HL-60 (cell line): ENCODE measurements around the gene MESD.

Source experiments
- DNase-seq, 2 experiments: peaks; one replicate each; pipeline ENCODE4 v3.0.0-alpha.2; 2010 to 2020; ENCODE audit warnings: low read depth in 1 of 2, low spot score in 1 of 2
- H3K27ac ChIP-seq: fragments of 250-450 bp; sonication (Bioruptor Pico); replicated peaks from 2 replicates; pipeline ENCODE4 v1.5.1; 2020; ENCODE audit warnings: mild to moderate bottlenecking, moderate library complexity
- H3K27me3 ChIP-seq: fragments of 250-450 bp; sonication (Bioruptor Pico); 2 replicates; pipeline ENCODE4 v1.5.1; 2021; ENCODE audit warnings: mild to moderate bottlenecking, moderate library complexity; ENCODE audit not compliant: insufficient read depth, poor library complexity, severe bottlenecking
- H3K4me3 ChIP-seq: replicated peaks from 2 replicates; pipeline ENCODE4 v1.5.1; 2011; ENCODE audit warnings: mild to moderate bottlenecking, control low read depth, low read length; ENCODE audit not compliant: insufficient read depth
- CTCF ChIP-seq: IDR thresholded peaks from one replicate; pipeline ENCODE4 v1.5.1; 2011; ENCODE audit warnings: low read length, control low read depth, inconsistent platforms; ENCODE audit not compliant: insufficient read depth
- GABPA ChIP-seq: IDR thresholded peaks from 2 replicates; pipeline ENCODE4 v1.6.1; 2012; ENCODE audit warnings: low read depth
- POLR2AphosphoS5 ChIP-seq: IDR thresholded peaks from 2 replicates; pipeline ENCODE4 v1.6.1; 2012; ENCODE audit warnings: low read depth
- SPI1 ChIP-seq: IDR thresholded peaks from 2 replicates; pipeline ENCODE4 v1.6.1; 2012; ENCODE audit warnings: low read depth, mild to moderate bottlenecking, borderline replicate concordance
- TF ChIP-seq, protein P1 (sequence below): IDR thresholded peaks from 2 replicates; pipeline ENCODE4 v1.6.1; 2012; ENCODE audit warnings: low read depth; ENCODE audit not compliant: insufficient replicate concordance

MESD gene

GRCh38 chr15:81018197-81018596 is 28.6 kb upstream of the MESD start:
- Histone ChIP-seq H3K27ac (no peak overlapping the region), H3K4me3 (no peak overlapping the region), H3K27me3 (no peaks in the 10 kb centered on the region)
- no peak for TF ChIP-seq POLR2AphosphoS5
- TF ChIP-seq GABPA, result no peak
- TF ChIP-seq CTCF, result no peak
- TF ChIP-seq, protein P1, sequence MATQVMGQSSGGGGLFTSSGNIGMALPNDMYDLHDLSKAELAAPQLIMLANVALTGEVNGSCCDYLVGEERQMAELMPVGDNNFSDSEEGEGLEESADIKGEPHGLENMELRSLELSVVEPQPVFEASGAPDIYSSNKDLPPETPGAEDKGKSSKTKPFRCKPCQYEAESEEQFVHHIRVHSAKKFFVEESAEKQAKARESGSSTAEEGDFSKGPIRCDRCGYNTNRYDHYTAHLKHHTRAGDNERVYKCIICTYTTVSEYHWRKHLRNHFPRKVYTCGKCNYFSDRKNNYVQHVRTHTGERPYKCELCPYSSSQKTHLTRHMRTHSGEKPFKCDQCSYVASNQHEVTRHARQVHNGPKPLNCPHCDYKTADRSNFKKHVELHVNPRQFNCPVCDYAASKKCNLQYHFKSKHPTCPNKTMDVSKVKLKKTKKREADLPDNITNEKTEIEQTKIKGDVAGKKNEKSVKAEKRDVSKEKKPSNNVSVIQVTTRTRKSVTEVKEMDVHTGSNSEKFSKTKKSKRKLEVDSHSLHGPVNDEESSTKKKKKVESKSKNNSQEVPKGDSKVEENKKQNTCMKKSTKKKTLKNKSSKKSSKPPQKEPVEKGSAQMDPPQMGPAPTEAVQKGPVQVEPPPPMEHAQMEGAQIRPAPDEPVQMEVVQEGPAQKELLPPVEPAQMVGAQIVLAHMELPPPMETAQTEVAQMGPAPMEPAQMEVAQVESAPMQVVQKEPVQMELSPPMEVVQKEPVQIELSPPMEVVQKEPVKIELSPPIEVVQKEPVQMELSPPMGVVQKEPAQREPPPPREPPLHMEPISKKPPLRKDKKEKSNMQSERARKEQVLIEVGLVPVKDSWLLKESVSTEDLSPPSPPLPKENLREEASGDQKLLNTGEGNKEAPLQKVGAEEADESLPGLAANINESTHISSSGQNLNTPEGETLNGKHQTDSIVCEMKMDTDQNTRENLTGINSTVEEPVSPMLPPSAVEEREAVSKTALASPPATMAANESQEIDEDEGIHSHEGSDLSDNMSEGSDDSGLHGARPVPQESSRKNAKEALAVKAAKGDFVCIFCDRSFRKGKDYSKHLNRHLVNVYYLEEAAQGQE, result no peak
- TF ChIP-seq SPI1, result no peak
- no peak for DNase-seq

GRCh38 chr15:81016489-81017068 is 27.0 kb upstream of the MESD start:
- TF ChIP-seq POLR2AphosphoS5 (no peak), GABPA (no peak), CTCF (no peak), SPI1 (no peak)
- TF ChIP-seq, protein P1, result no peak
- DNase-seq, result no peak
- no peak overlapping the region for H3K4me3 ChIP-seq
- no peak overlapping the region for H3K27ac ChIP-seq
- no peaks in the 10 kb centered on the region for H3K27me3 ChIP-seq

DNA sequence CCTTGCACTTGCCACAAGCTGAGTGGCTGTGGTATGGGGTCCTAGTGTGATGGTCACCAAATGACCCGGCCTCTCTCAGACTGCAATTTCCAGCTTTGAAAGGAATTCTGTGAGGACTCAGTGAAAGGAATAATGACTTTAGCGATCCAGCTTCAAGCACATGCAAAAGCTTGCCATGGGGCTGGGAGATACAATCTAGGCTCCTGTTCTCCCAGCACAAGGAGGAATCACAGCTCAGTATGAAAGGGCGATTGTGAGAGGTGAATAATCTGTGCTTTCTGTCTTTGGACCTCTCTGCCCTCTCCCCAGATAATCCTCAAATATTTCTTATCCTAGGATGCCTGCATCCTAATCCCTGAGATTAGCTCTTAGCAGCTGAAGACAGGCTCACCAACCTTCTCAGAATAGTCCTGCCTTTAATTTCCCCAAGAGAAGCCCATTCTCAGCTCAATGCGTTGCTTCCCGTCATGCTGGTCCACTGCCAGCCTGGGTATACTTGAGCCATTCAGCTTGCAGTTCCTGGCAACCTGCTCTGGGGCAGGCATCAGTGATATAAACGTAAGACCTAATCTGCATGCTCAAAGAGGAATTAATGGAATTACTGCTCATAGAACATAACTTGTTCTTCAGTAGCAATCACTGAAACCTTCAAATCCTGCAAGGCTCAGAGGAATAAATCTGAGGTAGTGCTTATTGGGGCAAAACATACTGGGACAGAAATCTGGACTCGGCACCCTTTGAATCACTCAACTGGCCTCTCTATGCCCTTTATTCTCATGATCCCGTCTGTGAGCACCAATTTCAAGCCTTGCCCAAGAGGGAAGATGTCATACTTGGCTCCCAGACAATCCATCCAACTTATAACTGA is 26.2 kb upstream of the MESD start:
- Histone ChIP-seq H3K27ac (no peak overlapping the region), H3K27me3 (no peaks in the 10 kb centered on the region), H3K4me3 (no peak overlapping the region)
- DNase-seq, result no peak
- TF ChIP-seq GABPA (no peak), CTCF (no peak), SPI1 (no peak), POLR2AphosphoS5 (no peak)
- TF ChIP-seq, protein P1, result no peak
